D721Med (cell line): ENCODE measurements around the gene SF3B4.
A peak's percentile ranks its signal among the peaks of the same experiment; 100 is the strongest.

Experiments
- DNase-seq: peaks from one replicate; pipeline ENCODE4 v3.0.0; 2011; ENCODE audit warnings: low spot score; ENCODE audit not compliant: insufficient read length
- FAIRE-seq: peaks from 2 replicates; lab custom pipeline; 2011; peaks lifted over from hg19 to GRCh38; lab: Jason Lieb, UNC
- TF ChIP-seq, protein P1 (sequence below): IDR thresholded peaks from 2 replicates; pipeline ENCODE4 v1.5.1; 2012; ENCODE audit warnings: mild to moderate bottlenecking, control low read depth; ENCODE audit not compliant: insufficient read depth; ENCODE audit errors: missing control alignments

SF3B4 gene

DNA sequence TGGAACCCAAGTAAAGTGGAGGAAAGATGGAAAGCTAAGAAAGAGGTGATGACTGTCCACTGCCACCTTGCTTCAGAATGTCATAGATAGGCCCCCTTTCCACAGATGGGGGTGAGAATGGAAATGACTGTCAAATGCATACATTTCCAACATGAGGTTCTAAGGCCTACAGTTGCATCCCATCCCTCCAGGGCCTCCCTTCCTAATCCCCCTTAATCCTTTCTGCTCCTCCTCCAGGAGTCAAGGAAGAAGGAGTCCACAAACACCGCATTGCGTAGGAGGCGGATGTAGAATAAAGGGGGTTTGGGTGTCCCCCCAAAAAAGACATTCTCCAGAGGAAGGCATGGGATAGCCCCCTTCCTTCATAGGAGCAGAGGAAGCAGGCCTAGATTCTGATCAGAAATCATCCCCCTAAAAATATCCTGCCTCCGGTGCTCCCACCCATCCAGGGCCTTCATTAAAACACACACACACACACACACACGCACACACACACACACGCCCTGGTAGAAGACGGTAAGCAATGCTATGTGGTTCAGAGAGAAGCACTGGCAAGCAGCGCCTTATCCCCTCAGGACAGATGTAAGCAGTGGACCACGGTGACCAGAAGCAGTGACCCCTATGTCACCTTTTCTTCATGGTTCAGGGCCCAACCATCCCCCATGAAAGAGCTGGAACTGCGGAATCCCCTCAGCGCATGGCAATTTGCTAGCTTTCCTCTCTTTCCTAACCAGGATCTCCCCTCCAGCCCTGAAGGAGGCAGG lies 12.0 kb downstream of the SF3B4 start:
- FAIRE-seq (peak; percentile 75), DNase-seq (peak; percentile 65)
- TF ChIP-seq, protein P1, sequence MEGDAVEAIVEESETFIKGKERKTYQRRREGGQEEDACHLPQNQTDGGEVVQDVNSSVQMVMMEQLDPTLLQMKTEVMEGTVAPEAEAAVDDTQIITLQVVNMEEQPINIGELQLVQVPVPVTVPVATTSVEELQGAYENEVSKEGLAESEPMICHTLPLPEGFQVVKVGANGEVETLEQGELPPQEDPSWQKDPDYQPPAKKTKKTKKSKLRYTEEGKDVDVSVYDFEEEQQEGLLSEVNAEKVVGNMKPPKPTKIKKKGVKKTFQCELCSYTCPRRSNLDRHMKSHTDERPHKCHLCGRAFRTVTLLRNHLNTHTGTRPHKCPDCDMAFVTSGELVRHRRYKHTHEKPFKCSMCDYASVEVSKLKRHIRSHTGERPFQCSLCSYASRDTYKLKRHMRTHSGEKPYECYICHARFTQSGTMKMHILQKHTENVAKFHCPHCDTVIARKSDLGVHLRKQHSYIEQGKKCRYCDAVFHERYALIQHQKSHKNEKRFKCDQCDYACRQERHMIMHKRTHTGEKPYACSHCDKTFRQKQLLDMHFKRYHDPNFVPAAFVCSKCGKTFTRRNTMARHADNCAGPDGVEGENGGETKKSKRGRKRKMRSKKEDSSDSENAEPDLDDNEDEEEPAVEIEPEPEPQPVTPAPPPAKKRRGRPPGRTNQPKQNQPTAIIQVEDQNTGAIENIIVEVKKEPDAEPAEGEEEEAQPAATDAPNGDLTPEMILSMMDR = no peak

DNA sequence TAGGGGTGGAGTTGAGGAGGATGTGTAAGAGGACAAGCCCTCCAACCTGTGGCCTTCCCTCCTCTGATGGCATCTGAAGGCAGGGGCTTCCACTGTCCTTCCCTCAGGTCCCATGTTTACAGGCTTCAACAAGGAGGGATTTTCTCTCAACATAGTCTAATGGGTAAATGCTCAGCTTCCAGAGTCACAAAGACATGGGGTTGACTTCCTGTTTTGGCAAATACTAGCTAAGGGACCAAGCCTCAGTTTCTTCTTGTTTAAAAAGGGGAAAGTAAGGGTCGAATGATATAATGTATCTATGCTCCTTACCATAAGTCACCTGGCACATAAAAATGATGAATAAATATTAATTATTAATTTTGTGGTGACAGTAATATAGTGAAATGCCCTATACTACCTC lies 13.1 kb downstream of the SF3B4 start:
- no peak for FAIRE-seq
- TF ChIP-seq, protein P1 = no peak
- DNase-seq = no peak

DNA sequence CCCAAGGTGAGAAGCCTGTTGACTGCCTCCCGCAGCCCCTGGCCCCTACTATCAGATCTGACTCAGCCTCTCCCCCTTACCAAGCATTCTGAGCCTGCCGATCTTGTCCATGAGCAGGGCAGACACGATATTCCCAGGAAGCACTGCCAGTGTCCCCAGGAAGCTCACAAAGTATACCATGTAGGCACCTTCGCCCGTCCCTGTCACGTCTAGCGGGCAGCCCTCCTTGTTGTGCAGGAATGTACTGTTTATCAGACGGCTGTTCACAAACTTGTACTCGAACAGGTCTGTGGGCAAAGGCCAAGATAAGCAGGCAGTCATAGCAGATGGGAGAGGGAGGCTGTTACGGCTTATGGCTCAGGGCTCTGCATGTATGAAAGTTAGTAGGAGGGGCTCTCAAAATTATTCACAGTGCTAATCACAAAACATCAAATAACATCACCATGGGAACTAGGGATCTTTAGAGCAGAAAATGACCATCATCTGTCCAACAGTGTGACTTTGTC lies 21.0 kb downstream of the SF3B4 start:
- TF ChIP-seq, protein P1 = no peak
- DNase-seq = no peak
- FAIRE-seq = no peak

DNA sequence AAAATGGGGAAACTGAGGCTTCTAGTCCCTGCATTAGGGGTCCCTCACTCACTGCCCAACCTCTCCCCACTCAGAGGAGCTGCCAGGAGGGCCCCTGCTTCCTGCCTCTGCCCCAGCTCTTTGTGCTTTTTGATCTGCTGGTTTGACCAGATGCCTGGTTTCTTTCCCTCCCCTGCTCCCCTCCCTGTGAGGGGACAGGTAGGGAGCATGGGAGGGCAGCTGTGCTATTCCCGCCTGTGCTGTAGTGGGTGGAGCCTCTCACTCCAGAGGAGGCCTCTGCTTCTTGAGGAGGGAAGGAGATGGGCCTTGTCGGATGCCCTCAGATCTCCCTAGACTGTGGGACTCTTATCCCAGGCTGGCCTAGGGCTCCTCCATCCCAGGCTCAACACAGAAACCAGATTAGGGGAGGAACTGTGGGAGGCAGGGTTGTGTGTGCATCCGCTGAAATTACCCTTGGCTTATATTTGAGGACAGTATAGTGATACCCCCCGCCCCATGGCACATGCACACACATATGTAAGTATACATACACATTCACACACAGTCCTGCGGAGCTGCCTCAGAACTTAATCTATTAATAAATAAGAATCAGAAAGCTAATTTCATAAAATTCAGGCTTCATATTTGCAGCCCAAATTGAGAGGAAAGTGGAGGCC lies 23.6 kb downstream of the SF3B4 start:
- no peak for DNase-seq
- TF ChIP-seq, protein P1 = no peak
- no peak for FAIRE-seq

DNA sequence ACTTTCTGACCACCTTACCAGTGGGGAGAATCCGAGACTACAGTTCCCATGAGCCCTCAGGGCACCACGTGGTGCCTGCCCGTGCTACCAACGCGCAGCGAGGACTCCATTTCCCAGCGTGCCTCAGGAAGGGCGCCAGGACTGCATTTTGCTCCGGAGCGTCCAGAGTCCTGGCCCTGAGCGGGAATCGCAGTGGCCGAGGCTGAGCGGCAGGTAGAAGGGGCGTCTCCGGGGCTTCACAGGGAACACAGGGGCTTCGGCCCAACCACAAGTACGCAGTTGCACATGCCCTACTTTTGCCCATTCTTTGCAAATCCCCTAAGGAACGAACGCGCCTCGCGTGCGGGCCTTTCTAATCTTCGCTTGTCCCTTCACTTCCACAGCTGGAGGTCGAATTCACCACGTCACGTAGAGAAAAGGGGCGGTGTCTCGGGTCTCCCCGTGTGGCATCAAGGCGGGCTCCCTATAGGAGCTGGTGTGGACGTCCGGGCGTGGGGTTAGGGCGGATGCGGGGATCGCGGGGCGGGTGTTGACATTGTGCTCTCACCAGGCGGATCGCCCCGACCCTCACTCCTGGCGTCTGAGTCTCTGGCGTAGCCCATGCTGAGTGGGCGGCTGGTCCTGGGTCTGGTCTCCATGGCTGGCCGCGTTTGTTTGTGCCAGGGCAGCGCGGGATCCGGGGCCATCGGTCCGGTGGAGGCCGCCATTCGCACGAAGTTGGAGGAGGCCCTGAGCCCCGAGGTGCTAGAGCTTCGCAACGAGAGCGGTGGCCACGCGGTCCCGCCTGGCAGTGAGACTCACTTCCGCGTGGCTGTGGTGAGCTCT lies 27.9 kb downstream of the SF3B4 start, which contains the start of gene BOLA1:
BOLA1 (plus strand) TSS at position 109 of the 825 bp plus-strand sequence; CDS start at position 601, 492 bp downstream.
- FAIRE-seq (peak; percentile 86), DNase-seq (peak; percentile 99)
- TF ChIP-seq, protein P1 = no peak

DNA sequence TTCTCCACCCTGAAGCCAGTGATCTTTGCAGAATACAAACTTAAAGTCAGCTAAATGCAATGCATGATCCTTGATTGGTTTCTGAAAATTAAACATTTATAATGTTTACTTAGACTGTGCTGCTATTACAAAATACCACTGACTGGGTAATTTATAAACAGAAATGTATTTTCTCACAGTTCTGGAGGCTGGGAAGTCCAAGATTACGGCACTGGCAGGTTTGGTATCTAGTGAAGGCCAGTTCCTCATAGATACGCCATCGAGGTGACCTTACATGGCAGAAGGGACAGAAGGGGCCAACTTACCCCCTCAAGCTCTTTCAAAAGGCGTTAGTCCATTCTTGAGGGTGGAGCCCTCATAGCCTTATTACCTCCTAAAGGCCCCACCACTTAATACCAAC lies 31.0 kb downstream of the SF3B4 start:
- DNase-seq (no peak), FAIRE-seq (no peak)
- TF ChIP-seq, protein P1 = no peak
